ENCODE data around the gene USP34. TPM values are rescaled to one million over a fixed set of nuclear protein-coding genes. Genes with fewer than 3 reads are reported as not detected.

The USP34 gene
- total RNA-seq, 2 donors from 2014 or later = 66.0 to 76.0 TPM

GRCh38 chr2:61184263-61184662 lies 286.6 kb downstream of the USP34 start:
- Histone ChIP-seq H3K27ac (no peak overlapping the region), H3K4me1 (peaks cover 0 to 30% of the 10 kb centered on the region in 2 donors), H3K36me3 (peaks cover 83% of the 10 kb centered on the region), H3K9me3 (no peaks in the 10 kb centered on the region), H3K4me3 (no peak overlapping the region), H3K27me3 (no peaks in the 10 kb centered on the region)
- no peak for DNase-seq (ENCODE audit: low spot score)
- no peak for TF ChIP-seq CTCF (IDR thresholded peaks at IDR 0.05)

GRCh38 chr2:61183795-61184194 lies 287.1 kb downstream of the USP34 start:
- no peak for DNase-seq (ENCODE audit: low spot score)
- peaks cover 78% of the 10 kb centered on the region for H3K36me3 ChIP-seq
- H3K9me3 ChIP-seq = no peaks in the 10 kb centered on the region
- peaks cover 0 to 34% of the 10 kb centered on the region in 2 donors for H3K4me1 ChIP-seq
- no peak for TF ChIP-seq CTCF (IDR thresholded peaks at IDR 0.05)
- no peaks in the 10 kb centered on the region for H3K27me3 ChIP-seq
- no peak overlapping the region for H3K4me3 ChIP-seq
- H3K27ac ChIP-seq = no peak overlapping the region

GRCh38 chr2:61182059-61182383 lies 288.9 kb downstream of the USP34 start:
- no peak for DNase-seq (ENCODE audit: low spot score)
- Histone ChIP-seq H3K27me3 (no peaks in the 10 kb centered on the region), H3K27ac (no peak overlapping the region), H3K4me3 (no peak overlapping the region), H3K9me3 (no peaks in the 10 kb centered on the region), H3K4me1 (peaks cover 0 to 44% of the 10 kb centered on the region in 2 donors), H3K36me3 (peaks cover 61% of the 10 kb centered on the region)
- no peak for TF ChIP-seq CTCF (IDR thresholded peaks at IDR 0.05)

- H3K27me3 ChIP-seq = no peaks in the 10 kb centered on the region
- H3K36me3 ChIP-seq = peaks cover 56% of the 10 kb centered on the region
- H3K4me1 ChIP-seq = peaks cover 0 to 44% of the 10 kb centered on the region in 2 donors
- DNase-seq (ENCODE audit: low spot score) = no peak
- H3K4me3 ChIP-seq = no peak overlapping the region
- no peaks in the 10 kb centered on the region for H3K9me3 ChIP-seq
- peak overlapping the region; percentile 100 for H3K27ac ChIP-seq
- TF ChIP-seq CTCF (IDR thresholded peaks at IDR 0.05) = no peak
Measured at GRCh38 chr2:61181382-61182058, 289.4 kb downstream of the USP34 start.

GRCh38 chr2:61180686-61181085 lies 290.2 kb downstream of the USP34 start:
- no peak for TF ChIP-seq CTCF (IDR thresholded peaks at IDR 0.05)
- Histone ChIP-seq H3K4me3 (peak overlapping the region in 1 of 2 donors; percentile 14), H3K4me1 (peaks cover 0 to 48% of the 10 kb centered on the region in 2 donors), H3K27ac (peak overlapping the region; percentile 100), H3K9me3 (no peaks in the 10 kb centered on the region), H3K27me3 (no peaks in the 10 kb centered on the region), H3K36me3 (peaks cover 47% of the 10 kb centered on the region)
- no peak for DNase-seq (ENCODE audit: low spot score)
